IMR-90 (cell line): ENCODE data around the gene GNG2. TPM values are rescaled to one million over a fixed set of nuclear protein-coding genes. Genes with fewer than 3 reads are reported as not detected.

Experiments
- ATAC-seq: fragments of 200-7000 bp; cut with Tn5 transposase; 2 replicates; pipeline ENCODE4 v1.9.1; 2020; ENCODE audit warnings: low read depth, mild to moderate bottlenecking, moderate library complexity
- BruUV-seq: library from RNA; stranded (reverse); fragments of 400-500 nt; replicated peaks from 2 replicates; lab custom pipeline; 2021; lab: Mats Ljungman, UMichigan
- CTCF ChIA-PET: fragments of 300-600 bp; formaldehyde crosslinking; extraction: SDS; loops from one replicate; lab custom pipeline; 2021; ENCODE audit warnings: antibody characterized with exemption; lab: Yijun Ruan, JAX
- POLR2A ChIA-PET: fragments of 300-600 bp; sonication (Branson Sonifier 250); formaldehyde crosslinking; loops from one replicate; lab custom pipeline; 2022; ENCODE audit warnings: antibody characterized with exemption; ENCODE audit not compliant: unreplicated experiment; lab: Charles Lee
- DNase-seq: peaks from one replicate; pipeline ENCODE4 v3.0.0; 2013
- H2AFZ ChIP-seq: replicated peaks from 2 replicates; pipeline ENCODE3; 2013; ENCODE audit warnings: low read length, mild to moderate bottlenecking; ENCODE audit not compliant: poor library complexity
- H2AK5ac ChIP-seq: 2 replicates; pipeline ENCODE4 v1.6.1; 2013; ENCODE audit warnings: low read depth, low read length, inconsistent platforms
- H2AK9ac ChIP-seq: replicated peaks from 2 replicates; pipeline ENCODE3; 2013; ENCODE audit warnings: mild to moderate bottlenecking, low read depth, low read length, moderate library complexity; ENCODE audit not compliant: poor library complexity
- H2BK120ac ChIP-seq: 2 replicates; pipeline ENCODE4 v1.6.1; 2013; ENCODE audit warnings: low read depth, low read length, inconsistent platforms
- H2BK15ac ChIP-seq: 3 replicates; pipeline ENCODE4 v1.6.1; 2013; ENCODE audit warnings: low read depth, low read length, inconsistent platforms
- H2BK20ac ChIP-seq: 2 replicates; pipeline ENCODE4 v1.6.1; 2013; ENCODE audit warnings: low read depth, mild to moderate bottlenecking, inconsistent platforms, low read length, moderate library complexity
- H2BK5ac ChIP-seq: 2 replicates; pipeline ENCODE4 v1.6.1; 2013; ENCODE audit warnings: mild to moderate bottlenecking, low read depth, low read length, inconsistent platforms; ENCODE audit not compliant: poor library complexity, severe bottlenecking
- H3K14ac ChIP-seq: replicated peaks from 2 replicates; pipeline ENCODE4 v1.6.1; 2013; ENCODE audit warnings: low read depth, low read length, inconsistent platforms
- H3K18ac ChIP-seq: 2 replicates; pipeline ENCODE4 v1.6.1; 2013; ENCODE audit warnings: low read depth, low read length, control low read depth
- H3K23ac ChIP-seq: 2 replicates; pipeline ENCODE4 v1.6.1; 2013; ENCODE audit warnings: low read depth, low read length, inconsistent platforms
- H3K27ac ChIP-seq: 2 replicates; pipeline ENCODE4 v1.5.1; 2013; ENCODE audit warnings: mild to moderate bottlenecking, control low read depth, low read length; ENCODE audit not compliant: insufficient read depth
- H3K27me3 ChIP-seq: 2 replicates; pipeline ENCODE4 v1.6.1; 2013; ENCODE audit warnings: low read length; ENCODE audit not compliant: control insufficient read depth, insufficient read depth
- H3K36me3 ChIP-seq: 2 replicates; pipeline ENCODE4 v1.6.1; 2013; ENCODE audit warnings: low read length, mixed read lengths; ENCODE audit not compliant: control insufficient read depth, insufficient read depth
- H3K4ac ChIP-seq: 2 replicates; pipeline ENCODE4 v1.6.1; 2013; ENCODE audit warnings: low read depth, low read length, inconsistent platforms
- H3K4me1 ChIP-seq: 2 replicates; pipeline ENCODE4 v1.6.1; 2013; ENCODE audit warnings: low read length, mixed read lengths; ENCODE audit not compliant: control insufficient read depth, insufficient read depth
- H3K4me2 ChIP-seq: 2 replicates; pipeline ENCODE4 v1.6.1; 2013; ENCODE audit warnings: low read depth, mild to moderate bottlenecking, control low read depth, low read length, moderate library complexity
- H3K4me3 ChIP-seq: 2 replicates; pipeline ENCODE4 v1.5.1; 2013; ENCODE audit warnings: low read depth, mild to moderate bottlenecking, control low read depth, low read length, moderate library complexity; ENCODE audit not compliant: insufficient read depth
- H3K56ac ChIP-seq: 2 replicates; pipeline ENCODE4 v1.6.1; 2013; ENCODE audit warnings: low read length, inconsistent platforms; ENCODE audit not compliant: insufficient read depth; ENCODE audit errors: extremely low read depth
- H3K79me1 ChIP-seq, 2 experiments: 2 replicates each; pipeline ENCODE4 v1.6.1; 2013; ENCODE audit warnings: low read length in 2 of 2, inconsistent platforms in 1 of 2, low read depth in 1 of 2
- H3K9ac ChIP-seq: 2 replicates; pipeline ENCODE4 v1.6.1; 2013; ENCODE audit warnings: low read depth, low read length, control low read depth
- H3K9me1 ChIP-seq: 2 replicates; pipeline ENCODE4 v1.6.1; 2013; ENCODE audit warnings: low read length, inconsistent platforms; ENCODE audit not compliant: insufficient read depth
- H3K9me3 ChIP-seq: 2 replicates; pipeline ENCODE4 v1.6.1; 2013; ENCODE audit warnings: low read length; ENCODE audit not compliant: control insufficient read depth, insufficient read depth
- H4K20me1 ChIP-seq: 2 replicates; pipeline ENCODE4 v1.6.1; 2013; ENCODE audit warnings: low read length, inconsistent platforms; ENCODE audit not compliant: insufficient read depth
- H4K5ac ChIP-seq: 2 replicates; pipeline ENCODE4 v1.6.1; 2013; ENCODE audit warnings: mild to moderate bottlenecking, low read depth, low read length, control low read depth
- H4K8ac ChIP-seq, 2 experiments: 2 replicates each; pipeline ENCODE4 v1.6.1; 2013; ENCODE audit warnings: low read depth in 2 of 2, low read length in 2 of 2, control low read depth in 1 of 2, inconsistent platforms in 1 of 2
- H4K91ac ChIP-seq: 2 replicates; pipeline ENCODE4 v1.6.1; 2013; ENCODE audit warnings: low read depth, low read length, inconsistent platforms; ENCODE audit not compliant: insufficient read depth
- BHLHE40 ChIP-seq: fragments of 150-350 bp; IDR thresholded peaks from 2 replicates; pipeline ENCODE4 v1.6.1; 2016; ENCODE audit warnings: mild to moderate bottlenecking, low read depth, low read length
- MAZ ChIP-seq: IDR thresholded peaks from 2 replicates; pipeline ENCODE4 v1.6.1; 2012; ENCODE audit warnings: low read depth, mild to moderate bottlenecking, low read length, improper control_type of control experiment, moderate library complexity, borderline replicate concordance
- MXI1 ChIP-seq: IDR thresholded peaks from 2 replicates; pipeline ENCODE4 v1.6.1; 2012; ENCODE audit warnings: low read depth, mild to moderate bottlenecking, low read length, moderate library complexity, borderline replicate concordance
- RAD21 ChIP-seq: IDR thresholded peaks from 2 replicates; pipeline ENCODE4 v1.6.1; 2012; ENCODE audit warnings: low read length, improper control_type of control experiment
- WGBS, 2 experiments: methylation state at CpG; one replicate each; pipeline versions ENCODE4 v1.1.5 to v1.1.7; 2013; ENCODE audit warnings: missing lambda C conversion rate in 2 of 2; ENCODE audit not compliant: insufficient read length in 1 of 2; ENCODE audit errors: extremely low coverage in 2 of 2; 5-methylcytosine and 5-hydroxymethylcytosine counted together
- dilution Hi-C: fragments of 300-500 bp; cut with HindIII; formaldehyde crosslinking; loops from one replicate; pipeline ENCODE4 v1.14.3; 2018; ENCODE audit warnings: low sequenced_read_pairs; ENCODE audit not compliant: unreplicated experiment
- in situ Hi-C: fragments of 300-500 bp; cut with MboI; formaldehyde crosslinking; loops from 3 replicates; pipeline ENCODE4 v1.14.3; 2019; ENCODE audit warnings: low sequenced_read_pairs, inconsistent platforms, mixed read lengths
- intact Hi-C: fragments of 100-400 bp; cut with micrococcal nuclease; formaldehyde crosslinking; loops from 2 replicates; pipeline ENCODE4 v1.10.0; 2022
- polyA plus RNA-seq, 3 experiments: library from polyadenylated mRNA; depleted of rRNA; stranded (reverse); fragments of >200 nt; gene quantifications; 2 replicates each; pipeline ENCODE4 v1.2.3, GENCODE V29; 2012; ENCODE audit warnings: low replicate concordance in 1 of 3
- total RNA-seq: library from RNA; depleted of rRNA; stranded (reverse); fragments of >200 nt; gene quantifications from 2 replicates; pipeline ENCODE4 v1.2.3, GENCODE V29; 2012
- TF ChIP-seq, protein P1 (sequence below): conservative IDR thresholded peaks from 2 replicates; pipeline ENCODE4 v1.5.1; 2012; ENCODE audit warnings: mild to moderate bottlenecking, low read depth, low read length, improper control_type of control experiment

The GNG2 gene
- total and polyA plus RNA-seq, 2 of the 4 experiments (the other 2 are of a cell fraction), result 13.1 to 14.6 TPM

DNA sequence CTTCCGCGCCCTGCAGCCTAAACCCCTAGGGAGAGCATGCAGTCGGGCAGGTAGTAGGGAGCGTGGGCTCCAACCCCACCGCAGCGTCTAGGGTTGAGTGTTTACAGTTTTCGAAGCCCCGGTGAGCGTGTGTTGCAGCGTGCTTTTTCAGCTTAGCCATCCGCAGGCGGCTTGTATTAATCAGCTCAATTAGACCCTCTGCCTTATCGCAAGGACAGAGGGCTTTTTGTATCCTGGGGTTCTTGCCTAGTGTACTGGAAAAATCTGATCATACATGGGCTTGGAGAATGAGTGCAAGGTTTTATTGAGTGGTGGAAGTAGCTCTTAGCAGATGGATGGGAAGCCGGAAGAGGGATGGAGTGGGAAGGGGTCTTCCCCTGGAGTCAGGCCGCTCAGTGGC lies 44.4 kb upstream of the GNG2 start:
- CTCF ChIA-PET, result no interaction called here
- WGBS, 2 experiments, result 92% methylated on average over 6 of the region's 15 CpGs; no CpG with 5 or more reads in 1 of the 2 experiments
- BruUV-seq, result no TSS peak

More for the DNA sequence above, 44.4 kb upstream of the GNG2 start:
- no peak overlapping the region for H3K4me3 ChIP-seq
- no peak overlapping the region for H3K4me2 ChIP-seq
- no peak overlapping the region for H3K4ac ChIP-seq
- H3K9me1 ChIP-seq, result no peaks in the 10 kb centered on the region
- in situ Hi-C loops, result no loop called here
- DNase-seq (no peak), ATAC-seq (no peak)
- POLR2A ChIA-PET, result no interaction called here
- no peaks in the 10 kb centered on the region for H3K36me3 ChIP-seq
- H3K9ac ChIP-seq, result no peak overlapping the region
- no peak overlapping the region for H2BK5ac ChIP-seq
- dilution Hi-C loops, result no loop called here
- H4K91ac ChIP-seq, result no peak overlapping the region
- H3K14ac ChIP-seq, result no peak overlapping the region
- no peaks in the 10 kb centered on the region for H3K79me1 ChIP-seq
- H4K5ac ChIP-seq, result no peak overlapping the region
- H3K27ac ChIP-seq, result no peak overlapping the region
- no peaks in the 10 kb centered on the region for H3K9me3 ChIP-seq
- H2BK120ac ChIP-seq, result no peak overlapping the region
- H4K8ac ChIP-seq, result no peak overlapping the region
- no peaks in the 10 kb centered on the region; the same call in 1 of the 2 replicates for H3K27me3 ChIP-seq
- no peak overlapping the region for H2AFZ ChIP-seq
- H3K23ac ChIP-seq, result no peak overlapping the region
- H3K4me1 ChIP-seq, result no peaks in the 10 kb centered on the region
- H2BK20ac ChIP-seq, result no peak overlapping the region
- no peak overlapping the region for H3K56ac ChIP-seq
- H2AK5ac ChIP-seq, result no peak overlapping the region
- no peak for TF ChIP-seq MXI1
- TF ChIP-seq RAD21, result no peak
- TF ChIP-seq, protein P1, sequence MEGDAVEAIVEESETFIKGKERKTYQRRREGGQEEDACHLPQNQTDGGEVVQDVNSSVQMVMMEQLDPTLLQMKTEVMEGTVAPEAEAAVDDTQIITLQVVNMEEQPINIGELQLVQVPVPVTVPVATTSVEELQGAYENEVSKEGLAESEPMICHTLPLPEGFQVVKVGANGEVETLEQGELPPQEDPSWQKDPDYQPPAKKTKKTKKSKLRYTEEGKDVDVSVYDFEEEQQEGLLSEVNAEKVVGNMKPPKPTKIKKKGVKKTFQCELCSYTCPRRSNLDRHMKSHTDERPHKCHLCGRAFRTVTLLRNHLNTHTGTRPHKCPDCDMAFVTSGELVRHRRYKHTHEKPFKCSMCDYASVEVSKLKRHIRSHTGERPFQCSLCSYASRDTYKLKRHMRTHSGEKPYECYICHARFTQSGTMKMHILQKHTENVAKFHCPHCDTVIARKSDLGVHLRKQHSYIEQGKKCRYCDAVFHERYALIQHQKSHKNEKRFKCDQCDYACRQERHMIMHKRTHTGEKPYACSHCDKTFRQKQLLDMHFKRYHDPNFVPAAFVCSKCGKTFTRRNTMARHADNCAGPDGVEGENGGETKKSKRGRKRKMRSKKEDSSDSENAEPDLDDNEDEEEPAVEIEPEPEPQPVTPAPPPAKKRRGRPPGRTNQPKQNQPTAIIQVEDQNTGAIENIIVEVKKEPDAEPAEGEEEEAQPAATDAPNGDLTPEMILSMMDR, result no peak
- no peak for TF ChIP-seq MAZ
- no peak for TF ChIP-seq BHLHE40
- intact Hi-C loops, result no loop called here
- H2BK15ac ChIP-seq, result no peak overlapping the region
- H3K18ac ChIP-seq, result no peak overlapping the region
- H2AK9ac ChIP-seq, result no peak overlapping the region
- no peaks in the 10 kb centered on the region for H4K20me1 ChIP-seq
